ENCODE results near the gene HID1.

- no peak for TF ChIP-seq MAX (IDR thresholded peaks at IDR 0.05; ENCODE audit: low read depth, low read length)
- TF ChIP-seq, protein P1, sequence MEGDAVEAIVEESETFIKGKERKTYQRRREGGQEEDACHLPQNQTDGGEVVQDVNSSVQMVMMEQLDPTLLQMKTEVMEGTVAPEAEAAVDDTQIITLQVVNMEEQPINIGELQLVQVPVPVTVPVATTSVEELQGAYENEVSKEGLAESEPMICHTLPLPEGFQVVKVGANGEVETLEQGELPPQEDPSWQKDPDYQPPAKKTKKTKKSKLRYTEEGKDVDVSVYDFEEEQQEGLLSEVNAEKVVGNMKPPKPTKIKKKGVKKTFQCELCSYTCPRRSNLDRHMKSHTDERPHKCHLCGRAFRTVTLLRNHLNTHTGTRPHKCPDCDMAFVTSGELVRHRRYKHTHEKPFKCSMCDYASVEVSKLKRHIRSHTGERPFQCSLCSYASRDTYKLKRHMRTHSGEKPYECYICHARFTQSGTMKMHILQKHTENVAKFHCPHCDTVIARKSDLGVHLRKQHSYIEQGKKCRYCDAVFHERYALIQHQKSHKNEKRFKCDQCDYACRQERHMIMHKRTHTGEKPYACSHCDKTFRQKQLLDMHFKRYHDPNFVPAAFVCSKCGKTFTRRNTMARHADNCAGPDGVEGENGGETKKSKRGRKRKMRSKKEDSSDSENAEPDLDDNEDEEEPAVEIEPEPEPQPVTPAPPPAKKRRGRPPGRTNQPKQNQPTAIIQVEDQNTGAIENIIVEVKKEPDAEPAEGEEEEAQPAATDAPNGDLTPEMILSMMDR (IDR thresholded peaks at IDR 0.05; ENCODE audit: low read depth, low read length) = no peak
Measured at GRCh38 chr17:74990581-74991105, 18.1 kb upstream of the HID1 start.
